Endothelial cell of umbilical vein (primary cell): ENCODE results near the gene TMEM169. TPM values are rescaled to one million over a fixed set of nuclear protein-coding genes. Genes with fewer than 3 reads are reported as not detected.

Experiments
- BruUV-seq: library from RNA; stranded (reverse); fragments of 400-500 nt; replicated peaks from 2 replicates; lab custom pipeline; 2021; lab: Mats Ljungman, UMichigan
- CTCF ChIA-PET: fragments of 300-600, 350-600 bp; sonication (Branson Sonifier 250); formaldehyde crosslinking; loops from one replicate; lab custom pipeline; 2021; ENCODE audit warnings: antibody characterized with exemption, inconsistent platforms; lab: Charles Lee
- POLR2A ChIA-PET: fragments of 300-600, 350-600 bp; sonication (Branson Sonifier 250); formaldehyde crosslinking; loops from one replicate; lab custom pipeline; 2021; ENCODE audit warnings: antibody characterized with exemption, inconsistent platforms; lab: Charles Lee
- DNase-seq: peaks from one replicate; pipeline ENCODE4 v3.0.0-alpha.2; 2011; ENCODE audit warnings: low read depth, low spot score
- FAIRE-seq: peaks from 2 replicates; lab custom pipeline; 2011; peaks lifted over from hg19 to GRCh38; lab: Jason Lieb, UNC
- H2AFZ ChIP-seq: 2 replicates; pipeline ENCODE4 v1.6.0; 2012; ENCODE audit warnings: low read depth, low read length, control low read depth, inconsistent platforms
- H3K27ac ChIP-seq: 2 replicates; pipeline ENCODE4 v1.5.1; 2011; ENCODE audit warnings: low read depth, mild to moderate bottlenecking, control low read depth, low read length, moderate library complexity; ENCODE audit not compliant: insufficient read depth
- H3K27me3 ChIP-seq, 2 experiments: 2 replicates each; pipeline versions ENCODE4 v1.6.0 to v1.6.1; 2011; ENCODE audit warnings: low read length in 2 of 2, mixed read lengths in 1 of 2; ENCODE audit not compliant: control insufficient read depth in 2 of 2, insufficient read depth in 2 of 2
- H3K36me3 ChIP-seq, 2 experiments: 2 replicates in 1 of 2; 3 replicates in 1 of 2; pipeline ENCODE4 v1.5.1; 2011; ENCODE audit warnings: low read length in 2 of 2, mild to moderate bottlenecking in 1 of 2, moderate library complexity in 1 of 2; ENCODE audit not compliant: control insufficient read depth in 2 of 2, insufficient read depth in 2 of 2; ENCODE audit errors: extremely low read depth in 1 of 2
- H3K4me1 ChIP-seq: 3 replicates; pipeline ENCODE4 v1.5.1; 2011; ENCODE audit warnings: mild to moderate bottlenecking, low read length; ENCODE audit not compliant: control insufficient read depth, insufficient read depth; ENCODE audit errors: extremely low read depth
- H3K4me2 ChIP-seq: 2 replicates; pipeline ENCODE4 v1.6.1; 2011; ENCODE audit warnings: low read length, control low read depth, mixed read lengths; ENCODE audit not compliant: insufficient read depth
- H3K4me3 ChIP-seq, 3 experiments: fragments of 200-600 bp in 1 of 3; sonication (generic), shearing (Covaris generic) in 1 of 3; replicated peaks in 1 of 3; 2 replicates each; pipeline ENCODE4 v1.5.1; 2011 to 2016; ENCODE audit warnings: control low read depth in 3 of 3, low read length in 3 of 3, mild to moderate bottlenecking in 2 of 3, inconsistent platforms in 1 of 3, low read depth in 1 of 3, moderate library complexity in 1 of 3; ENCODE audit not compliant: insufficient read depth in 1 of 3
- H3K79me2 ChIP-seq: 2 replicates; pipeline ENCODE4 v1.6.0; 2012; ENCODE audit warnings: low read length, inconsistent platforms; ENCODE audit not compliant: control insufficient read depth, insufficient read depth
- H3K9ac ChIP-seq: replicated peaks from 2 replicates; pipeline ENCODE3; 2011; ENCODE audit warnings: low read length, control low read depth; ENCODE audit not compliant: insufficient read depth; ENCODE audit errors: extremely low read depth
- H3K9me1 ChIP-seq: replicated peaks from 3 replicates; pipeline ENCODE4 v1.6.0; 2011; ENCODE audit warnings: mild to moderate bottlenecking, low read length; ENCODE audit not compliant: control insufficient read depth, insufficient read depth; ENCODE audit errors: extremely low read depth
- H3K9me3 ChIP-seq: replicated peaks from 2 replicates; pipeline ENCODE4 v1.5.1; 2012; ENCODE audit warnings: low read length, inconsistent platforms; ENCODE audit not compliant: control insufficient read depth, insufficient read depth
- H4K20me1 ChIP-seq: replicated peaks from 2 replicates; pipeline ENCODE3; 2011; ENCODE audit warnings: mild to moderate bottlenecking, low read length; ENCODE audit not compliant: control insufficient read depth, insufficient read depth; ENCODE audit errors: extremely low read depth
- CTCF ChIP-seq, 2 donors: IDR thresholded peaks; 1 replicate in 1 of 2; 2 replicates in 1 of 2; pipeline ENCODE4 v1.5.1; 2011; ENCODE audit warnings: low read length in 2 of 2, mild to moderate bottlenecking in 2 of 2, moderate library complexity in 2 of 2, control low read depth in 1 of 2, inconsistent platforms in 1 of 2, low read depth in 1 of 2; ENCODE audit not compliant: insufficient read depth in 1 of 2; ENCODE audit errors: extremely low read depth in 1 of 2
- EZH2 ChIP-seq: IDR thresholded peaks from 2 replicates; pipeline ENCODE4 v1.6.1; 2012; ENCODE audit warnings: borderline replicate concordance, low read depth, mild to moderate bottlenecking, moderate library complexity, low read length, inconsistent platforms; ENCODE audit not compliant: severe bottlenecking
- FOS ChIP-seq: IDR thresholded peaks from 2 replicates; pipeline ENCODE4 v1.6.1; 2011; ENCODE audit warnings: mild to moderate bottlenecking, low read length, moderate library complexity, borderline replicate concordance; ENCODE audit not compliant: insufficient read depth
- GATA2 ChIP-seq: IDR thresholded peaks from 2 replicates; pipeline ENCODE4 v1.7.0; 2011; ENCODE audit warnings: low read depth, mild to moderate bottlenecking, moderate library complexity, mixed read lengths, low read length; ENCODE audit not compliant: insufficient read length, insufficient read depth
- JUN ChIP-seq: IDR thresholded peaks from 2 replicates; pipeline ENCODE4 v1.6.1; 2011; ENCODE audit warnings: borderline replicate concordance, low read depth; ENCODE audit not compliant: insufficient read length, insufficient read depth
- MAX ChIP-seq: IDR thresholded peaks from 2 replicates; pipeline ENCODE4 v1.6.1; 2011; ENCODE audit not compliant: insufficient read depth, insufficient read length
- MYC ChIP-seq: IDR thresholded peaks from one replicate; pipeline ENCODE4 v1.6.1; 2011; ENCODE audit warnings: mild to moderate bottlenecking, low read depth, low read length
- POLR2A ChIP-seq: IDR thresholded peaks from 2 replicates; pipeline ENCODE4 v1.6.1; 2012; ENCODE audit warnings: low read depth, mild to moderate bottlenecking, control low read depth, low read length
- POLR2AphosphoS5 ChIP-seq: IDR thresholded peaks from 2 replicates; pipeline ENCODE4 v1.6.1; 2012; ENCODE audit warnings: low read depth, mild to moderate bottlenecking, control low read depth, low read length, moderate library complexity; ENCODE audit not compliant: insufficient read depth
- dilution Hi-C: fragments of 300-500 bp; cut with MboI; formaldehyde crosslinking; loops from one replicate; pipeline ENCODE4 v1.15.0; 2019; ENCODE audit warnings: low sequenced_read_pairs; ENCODE audit not compliant: extremely low pct_ligation_motif_present
- intact Hi-C: fragments of 100-400 bp; cut with micrococcal nuclease; formaldehyde crosslinking; loops from one replicate; pipeline ENCODE4 v1.10.0; 2022
- polyA plus RNA-seq, 4 experiments: library from polyadenylated mRNA; depleted of rRNA in 3 of 4; stranded (reverse) in 3 of 4; unstranded in 1 of 4; fragments of >200 nt; gene quantifications; 2 replicates each; pipeline versions ENCODE4 v1.2.1 to v1.2.3, GENCODE V29; 2011 to 2012; ENCODE audit warnings: missing spikeins in 1 of 4
- total RNA-seq: library from RNA; stranded (reverse); gene quantifications from 2 replicates; pipeline ENCODE4 v1.2.3, GENCODE V29; 2021

Gene TMEM169
- total and polyA plus RNA-seq, 2 donors (not counting 3 experiments of a cell fraction or from before 2014, with no cell fraction given), result 0.20 TPM; not detected in 1

GRCh38 chr2:216142540-216142939, 60.8 kb downstream of the TMEM169 start:
- Histone ChIP-seq H3K9me1 (no peaks in the 10 kb centered on the region), H3K9me3 (no peaks in the 10 kb centered on the region), H3K4me3 (no peak overlapping the region), H4K20me1 (peaks cover 3% of the 10 kb centered on the region), H3K27ac (no peak overlapping the region), H3K9ac (no peak overlapping the region), H3K4me2 (no peak overlapping the region), H3K36me3 (peaks cover 46 to 55% of the 10 kb centered on the region in 2 experiments), H3K27me3 (no peaks in the 10 kb centered on the region), H3K79me2 (peaks cover 28% of the 10 kb centered on the region), H3K4me1 (no peaks in the 10 kb centered on the region), H2AFZ (no peak overlapping the region)
- intact Hi-C loops (loop anchor here (10.0 kb wide), 1 partner anchor 352 kb away; the partner anchor contains the start of gene RPL37A), dilution Hi-C loops (no loop called here)
- no peak for DNase-seq
- ChIA-PET CTCF (no interaction called here), POLR2A (no interaction called here)
- BruUV-seq, result no TSS peak
- TF ChIP-seq MAX (no peak), EZH2 (no peak), FOS (no peak), CTCF (IDR thresholded peaks at IDR 0.05; ENCODE audit: extremely low read depth in 1 of 2, insufficient read depth in 1 of 2, low read depth in 1 of 2, low read length in 2 of 2) (no peak), JUN (no peak), POLR2A (no peak), MYC (no peak), POLR2AphosphoS5 (no peak), GATA2 (no peak)
- no peak for FAIRE-seq
